HepG2 (cell line): ENCODE measurements around the gene LRRC40. TPM values are rescaled to one million over a fixed set of nuclear protein-coding genes. Genes with fewer than 3 reads are reported as not detected.

Experiments
- ATAC-seq: fragments of 200-7000 bp; cut with Tn5 transposase; 3 replicates; pipeline ENCODE4 v1.9.1; 2020; ENCODE audit warnings: mild to moderate bottlenecking, moderate library complexity
- BruUV-seq: library from RNA; stranded (reverse); fragments of 400-500 nt; replicated peaks from 2 replicates; lab custom pipeline; 2021; lab: Mats Ljungman, UMichigan
- CTCF ChIA-PET: fragments of 300-600 bp; formaldehyde crosslinking; extraction: SDS; loops from one replicate; lab custom pipeline; 2021; ENCODE audit warnings: low total read pairs, inconsistent platforms, low intra/inter-chr PET ratio; lab: Yijun Ruan, JAX
- POLR2A ChIA-PET: fragments of 350-600 bp; sonication (Branson Sonifier 250); formaldehyde crosslinking; loops from one replicate; lab custom pipeline; 2020; ENCODE audit warnings: antibody characterized with exemption, inconsistent platforms; lab: Yijun Ruan, JAX
- DNase-seq: peaks from one replicate; pipeline ENCODE4 v3.0.0-alpha.2; 2015; ENCODE audit warnings: low spot score
- FAIRE-seq: peaks from 3 replicates; lab custom pipeline; 2011; peaks lifted over from hg19 to GRCh38; lab: Jason Lieb, UNC
- H2AFZ ChIP-seq: one replicate; pipeline ENCODE4 v1.6.1; 2011; ENCODE audit warnings: low read length, inconsistent platforms
- H3K27ac ChIP-seq: fragments of 300-600 bp; 3 replicates; pipeline ENCODE4 v1.8.0; 2011; ENCODE audit warnings: mixed run types, mild to moderate bottlenecking, mixed read lengths, low read length, inconsistent platforms; ENCODE audit not compliant: insufficient read depth; ENCODE audit errors: extremely low read length
- H3K27me3 ChIP-seq, 2 experiments: fragments of 200-600 bp in 1 of 2; 2 replicates in 1 of 2; 3 replicates in 1 of 2; pipeline versions ENCODE4 v1.6.0 to v1.8.0; 2011; ENCODE audit warnings: low read length in 2 of 2, mild to moderate bottlenecking in 2 of 2, moderate library complexity in 2 of 2, inconsistent platforms in 1 of 2; ENCODE audit not compliant: insufficient read depth in 2 of 2, control insufficient read depth in 1 of 2
- H3K36me3 ChIP-seq, 2 experiments: fragments of 200-600 bp in 1 of 2; replicated peaks in 1 of 2; 2 replicates in 1 of 2; 3 replicates in 1 of 2; pipeline versions ENCODE4 v1.5.1 to v1.8.0; 2011; ENCODE audit warnings: low read length in 2 of 2, inconsistent platforms in 1 of 2; ENCODE audit not compliant: insufficient read depth in 2 of 2, control insufficient read depth in 1 of 2
- H3K4me1 ChIP-seq: 2 replicates; pipeline ENCODE4 v1.5.1; 2012; ENCODE audit warnings: low read length, inconsistent platforms; ENCODE audit not compliant: insufficient read depth
- H3K4me2 ChIP-seq: 2 replicates; pipeline ENCODE4 v1.6.0; 2011; ENCODE audit warnings: low read depth, low read length, inconsistent platforms
- H3K4me3 ChIP-seq, 3 experiments: fragments of 200-600 bp in 1 of 3; sonication (generic), shearing (Covaris generic) in 1 of 3; replicated peaks in 1 of 3; 2 replicates each; pipeline ENCODE4 v1.5.1; 2011 to 2016; ENCODE audit warnings: low read length in 3 of 3, inconsistent platforms in 2 of 3, low read depth in 2 of 3, mild to moderate bottlenecking in 2 of 3, control low read depth in 1 of 3, mixed read lengths in 1 of 3; ENCODE audit not compliant: insufficient read depth in 1 of 3
- H3K79me2 ChIP-seq: one replicate; pipeline ENCODE4 v1.6.1; 2011; ENCODE audit warnings: low read length, inconsistent platforms; ENCODE audit not compliant: insufficient read depth
- H3K9ac ChIP-seq: 2 replicates; pipeline ENCODE4 v1.6.0; 2011; ENCODE audit warnings: mild to moderate bottlenecking, low read depth, low read length, inconsistent platforms; ENCODE audit not compliant: insufficient read depth
- H3K9me3 ChIP-seq: 2 replicates; pipeline ENCODE4 v1.5.1; 2012; ENCODE audit warnings: mild to moderate bottlenecking, low read length
- H4K20me1 ChIP-seq: 2 replicates; pipeline ENCODE4 v1.6.0; 2011; ENCODE audit warnings: inconsistent platforms, mild to moderate bottlenecking, low read length, moderate library complexity; ENCODE audit not compliant: insufficient read depth
- CCAR2 ChIP-seq: fragments of 200-400 bp; formaldehyde crosslinking; optimal IDR thresholded peaks from 2 replicates; pipeline ENCODE3; 2018; ENCODE audit warnings: low read depth, mild to moderate bottlenecking, low read length, moderate library complexity
- CCDC6 ChIP-seq: sonication (generic); formaldehyde crosslinking; IDR thresholded peaks from 2 replicates; pipeline ENCODE4 v1.8.1; 2022; ENCODE audit warnings: mild to moderate bottlenecking, missing genetic modification reagents, moderate library complexity
- DZIP1 ChIP-seq: sonication (generic); formaldehyde crosslinking; IDR thresholded peaks from 2 replicates; pipeline ENCODE4 v1.5.0; 2020; ENCODE audit warnings: mild to moderate bottlenecking, missing genetic modification reagents
- GTF2F1 ChIP-seq: fragments of 150-350 bp; IDR thresholded peaks from 2 replicates; pipeline ENCODE4 v1.6.1; 2014; ENCODE audit warnings: low read length
- MAFF ChIP-seq: IDR thresholded peaks from 2 replicates; pipeline ENCODE4 v1.6.1; 2011; ENCODE audit warnings: low read depth, low read length, improper control_type of control experiment
- MAFK ChIP-seq, 2 experiments: IDR thresholded peaks in 1 of 2; conservative IDR thresholded peaks in 1 of 2; 2 replicates each; pipeline ENCODE4 v1.6.1; 2011; ENCODE audit warnings: improper control_type of control experiment in 2 of 2, low read length in 2 of 2
- MATR3 ChIP-seq: sonication (generic); formaldehyde crosslinking; IDR thresholded peaks from 2 replicates; pipeline ENCODE4 v1.4.0; 2020; ENCODE audit warnings: missing genetic modification reagents
- NFIB ChIP-seq: sonication (generic); formaldehyde crosslinking; IDR thresholded peaks from 2 replicates; pipeline ENCODE4 v1.9.0; 2021; ENCODE audit warnings: missing genetic modification reagents, mild to moderate bottlenecking, borderline replicate concordance
- SALL2 ChIP-seq: sonication (generic); formaldehyde crosslinking; IDR thresholded peaks from 2 replicates; pipeline ENCODE4 v1.8.1; 2023; ENCODE audit warnings: mild to moderate bottlenecking, missing genetic modification reagents, inconsistent platforms
- THAP9 ChIP-seq: sonication (generic); formaldehyde crosslinking; IDR thresholded peaks from 2 replicates; pipeline ENCODE4; 2020; ENCODE audit warnings: missing genetic modification reagents, mild to moderate bottlenecking, borderline replicate concordance
- ZBTB38 ChIP-seq: sonication (generic); formaldehyde crosslinking; IDR thresholded peaks from 2 replicates; pipeline ENCODE4 v1.5.1; 2020; ENCODE audit warnings: mild to moderate bottlenecking, missing genetic modification reagents
- ZNF878 ChIP-seq: sonication (generic); formaldehyde crosslinking; IDR thresholded peaks from 2 replicates; pipeline ENCODE4 v1.8.1; 2023; ENCODE audit warnings: mild to moderate bottlenecking, missing genetic modification reagents, moderate library complexity
- ZNF879 ChIP-seq: sonication (generic); formaldehyde crosslinking; IDR thresholded peaks from 2 replicates; pipeline ENCODE4 v1.8.1; 2023; ENCODE audit warnings: missing genetic modification reagents
- WGBS: methylation state at CpG from one replicate; pipeline ENCODE4 v1.1.6; 2017; ENCODE audit warnings: low lambda C conversion rate; 5-methylcytosine and 5-hydroxymethylcytosine counted together
- in situ Hi-C: cut with HindIII; loops from 2 replicates; pipeline ENCODE4 v1.10.0; 2017; ENCODE audit warnings: low pct_unique_long_range_greater_than_20kb; ENCODE audit not compliant: extremely low pct_ligation_motif_present
- intact Hi-C: fragments of 100-400 bp; cut with micrococcal nuclease; formaldehyde crosslinking; loops from one replicate; pipeline ENCODE4 v1.10.0; 2022; ENCODE audit not compliant: unreplicated experiment
- polyA plus RNA-seq, 8 experiments: library from polyadenylated mRNA; depleted of rRNA in 3 of 8; stranded (reverse) in 7 of 8; unstranded in 1 of 8; fragments of >200 nt; fragmentation: Illumina TruSeq in 4 of 8; extraction: Trizol in 4 of 8; gene quantifications; 2 replicates each; pipeline versions ENCODE4 v1.2.1 to v1.2.3, GENCODE V29; 2011 to 2016; ENCODE audit warnings: low read depth in 4 of 8, missing spikeins in 1 of 8, mixed read lengths in 1 of 8; ENCODE audit not compliant: insufficient read depth in 1 of 8
- total RNA-seq, 5 experiments: library from RNA; depleted of rRNA; stranded (reverse); fragments of >200 nt; fragmentation: Illumina TruSeq; extraction: Trizol; gene quantifications; 2 replicates each; pipeline ENCODE4 v1.2.3, GENCODE V29; 2016; ENCODE audit warnings: low read depth in 1 of 5

Gene LRRC40
- total and polyA plus RNA-seq, 2 of the 13 experiments (the other 11 are each of a cell fraction or from before 2014, with no cell fraction given) = 10.3 to 32.7 TPM

GRCh38 chr1:70204139-70204538 lies 1.2 kb downstream of the LRRC40 start:
- BruUV-seq = no TSS peak
- intact Hi-C loops = loop anchor here (2.0 kb wide), 1 partner anchor 71 kb away; no protein-coding TSS in a partner anchor

GRCh38 chr1:70202173-70202758 lies 3.1 kb downstream of the LRRC40 start:
- DNase-seq (no peak), FAIRE-seq (no peak), ATAC-seq (no peak)
- Histone ChIP-seq H3K9ac (no peak overlapping the region), H3K4me2 (peak overlapping the region; percentile 83), H3K27ac (no peak overlapping the region), H3K79me2 (peaks cover 90% of the 10 kb centered on the region), H3K36me3 (peaks cover 3 to 5% of the 10 kb centered on the region in 2 experiments; a peak in 3 of 5 replicates), H4K20me1 (no peaks in the 10 kb centered on the region; the same call in 1 of the 2 replicates), H3K4me3 (no peak overlapping the region), H3K27me3 (no peaks in the 10 kb centered on the region; a peak in 2 of 5 replicates), H2AFZ (no peak overlapping the region), H3K9me3 (no peaks in the 10 kb centered on the region), H3K4me1 (peaks cover 28% of the 10 kb centered on the region)
- CTCF ChIA-PET = no interaction called here
- WGBS = 78% methylated on average over 2 of the region's 2 CpGs
- in situ Hi-C loops (loop anchor here (10.0 kb wide), 2 partner anchors 213 to 883 kb away; partner anchors contain the start of genes CTH and ZRANB2), intact Hi-C loops (no loop called here)
- BruUV-seq = no TSS peak
- POLR2A ChIA-PET = interaction anchor here (1.4 kb wide), 1 partner anchor 19 kb away, joined by 5 read pairs; the partner anchor contains the start of gene SRSF11
- no peak for TF ChIP-seq CCDC6 (CRISPR knock-in tag)
- TF ChIP-seq ZNF879 (CRISPR knock-in tag) = no peak
- peak; percentile 56; the same call in 1 of the 2 replicates for TF ChIP-seq MAFF
- TF ChIP-seq NFIB (CRISPR knock-in tag) = no peak
- no peak for TF ChIP-seq THAP9
- TF ChIP-seq DZIP1 = no peak
- no peak for TF ChIP-seq CCAR2
- peak; percentile 9 to 66; a peak in 2 of 4 replicates for TF ChIP-seq MAFK (conservative IDR thresholded peaks at IDR 0.05 in 1 of 2, IDR thresholded peaks at IDR 0.05 in 1 of 2; ENCODE audit: low read length in 2 of 2)
- TF ChIP-seq SALL2 (CRISPR knock-in tag) = no peak

More at GRCh38 chr1:70204139-70204538, 1.2 kb downstream of the LRRC40 start:
- TF ChIP-seq GTF2F1 (no peak), ZBTB38 (CRISPR knock-in tag) (no peak), ZNF878 (no peak), MATR3 (CRISPR knock-in tag) (no peak)
- Histone ChIP-seq H3K27ac (no peak overlapping the region), H3K4me3 (peak overlapping the region; percentile 81 to 98 (median 90); a peak in 5 of 6 replicates), H3K4me2 (peak overlapping the region; percentile 83), H3K27me3 (no peaks in the 10 kb centered on the region; a peak in 2 of 5 replicates), H3K9ac (peak overlapping the region; percentile 97), H4K20me1 (no peaks in the 10 kb centered on the region; the same call in 1 of the 2 replicates), H3K36me3 (peaks cover 3 to 8% of the 10 kb centered on the region in 2 experiments; a peak in 4 of 5 replicates), H3K79me2 (peaks cover 95% of the 10 kb centered on the region), H3K4me1 (peaks cover 47% of the 10 kb centered on the region), H3K9me3 (no peaks in the 10 kb centered on the region), H2AFZ (no peak overlapping the region)
- CTCF ChIA-PET = no interaction called here
- POLR2A ChIA-PET = interaction anchor here (3.2 kb wide), 1 partner anchor 17 kb away, joined by 41 read pairs; the partner anchor contains the start of gene SRSF11
- no peak for DNase-seq
- in situ Hi-C loops = loop anchor here (10.0 kb wide), 2 partner anchors 211 to 881 kb away; partner anchors contain the start of genes CTH and ZRANB2
- WGBS = 65% methylated on average over 1 of the region's 1 CpG
- FAIRE-seq = no peak
- ATAC-seq = no peak
